ENCODE measurements around the gene ELF2.
"Not testable (repeated sequence)": the region's sequence is repeated elsewhere in the genome, so short reads cannot be mapped to it uniquely, and the experiment has no call there.

Gene ELF2

GRCh38 chr4:139177049-139177868, at the start of gene ELF2:
TSS of gene ELF2 (minus strand) at chr4:139177218. CDS start at chr4:139137701, 39,517 bp downstream.
- peak; percentile 57 to 72 for DNase-seq

GRCh38 chr4:139223682-139224317, 46.8 kb upstream of the ELF2 start:
- DNase-seq = no peak

- DNase-seq = no peak
These were observed 45.2 kb upstream of the ELF2 start for GRCh38 chr4:139222215-139222614.

- no peak for DNase-seq
These were observed 44.7 kb upstream of the ELF2 start for GRCh38 chr4:139221687-139222086.

GRCh38 chr4:139219450-139220055, 42.5 kb upstream of the ELF2 start:
- DNase-seq = no peak

GRCh38 chr4:139214039-139214534, 37.1 kb upstream of the ELF2 start:
- DNase-seq = peak; percentile 25 to 41

- DNase-seq = not testable (repeated sequence)
These were observed 36.6 kb upstream of the ELF2 start for GRCh38 chr4:139213633-139214032.

GRCh38 chr4:139212900-139213299, 35.9 kb upstream of the ELF2 start:
- DNase-seq = no peak

GRCh38 chr4:139210486-139210885, 33.5 kb upstream of the ELF2 start:
- DNase-seq = no peak

- DNase-seq = no peak
These were observed 32.5 kb upstream of the ELF2 start for GRCh38 chr4:139209470-139210063.

GRCh38 chr4:139208404-139208945, 31.5 kb upstream of the ELF2 start:
- peak; percentile 25 to 44 for DNase-seq

GRCh38 chr4:139207873-139208403, 30.9 kb upstream of the ELF2 start:
- DNase-seq = peak in 1 of 2 experiments; percentile 16

GRCh38 chr4:139207247-139207646, 30.2 kb upstream of the ELF2 start:
- DNase-seq = no peak

GRCh38 chr4:139202991-139203390, 26.0 kb upstream of the ELF2 start:
- DNase-seq = no peak

GRCh38 chr4:139200506-139200905, 23.5 kb upstream of the ELF2 start:
- DNase-seq = no peak

- no peak for DNase-seq
These were observed 23.1 kb upstream of the ELF2 start for GRCh38 chr4:139200102-139200501.

- DNase-seq = not testable (repeated sequence)
These were observed 20.2 kb upstream of the ELF2 start for GRCh38 chr4:139197214-139197613.

- no peak for DNase-seq
These were observed 19.4 kb upstream of the ELF2 start for GRCh38 chr4:139196462-139196861.

GRCh38 chr4:139191373-139191772, 14.4 kb upstream of the ELF2 start:
- no peak for DNase-seq

GRCh38 chr4:139189972-139190371, 13.0 kb upstream of the ELF2 start:
- DNase-seq = no peak

- DNase-seq = no peak
These were observed 12.4 kb upstream of the ELF2 start for GRCh38 chr4:139189417-139189749.

- DNase-seq = no peak
These were observed 11.8 kb upstream of the ELF2 start for GRCh38 chr4:139188648-139189416.
